Endothelial cell of umbilical vein (primary cell): Measurements from ENCODE around the gene STON2. TPM values are rescaled to one million over a fixed set of nuclear protein-coding genes. Genes with fewer than 3 reads are reported as not detected.

ENCODE experiments used
- BruUV-seq: library from RNA; stranded (reverse); fragments of 400-500 nt; replicated peaks from 2 replicates; lab custom pipeline; 2021; lab: Mats Ljungman, UMichigan
- CTCF ChIA-PET: fragments of 300-600, 350-600 bp; sonication (Branson Sonifier 250); formaldehyde crosslinking; loops from one replicate; lab custom pipeline; 2021; ENCODE audit warnings: antibody characterized with exemption, inconsistent platforms; lab: Charles Lee
- POLR2A ChIA-PET: fragments of 300-600, 350-600 bp; sonication (Branson Sonifier 250); formaldehyde crosslinking; loops from one replicate; lab custom pipeline; 2021; ENCODE audit warnings: antibody characterized with exemption, inconsistent platforms; lab: Charles Lee
- DNase-seq: peaks from one replicate; pipeline ENCODE4 v3.0.0-alpha.2; 2011; ENCODE audit warnings: low read depth, low spot score
- FAIRE-seq: peaks from 2 replicates; lab custom pipeline; 2011; peaks lifted over from hg19 to GRCh38; lab: Jason Lieb, UNC
- H2AFZ ChIP-seq: 2 replicates; pipeline ENCODE4 v1.6.0; 2012; ENCODE audit warnings: low read depth, low read length, control low read depth, inconsistent platforms
- H3K27ac ChIP-seq: 2 replicates; pipeline ENCODE4 v1.5.1; 2011; ENCODE audit warnings: low read depth, mild to moderate bottlenecking, control low read depth, low read length, moderate library complexity; ENCODE audit not compliant: insufficient read depth
- H3K27me3 ChIP-seq, 2 experiments: 2 replicates each; pipeline versions ENCODE4 v1.6.0 to v1.6.1; 2011; ENCODE audit warnings: low read length in 2 of 2, mixed read lengths in 1 of 2; ENCODE audit not compliant: control insufficient read depth in 2 of 2, insufficient read depth in 2 of 2
- H3K36me3 ChIP-seq, 2 experiments: 2 replicates in 1 of 2; 3 replicates in 1 of 2; pipeline ENCODE4 v1.5.1; 2011; ENCODE audit warnings: low read length in 2 of 2, mild to moderate bottlenecking in 1 of 2, moderate library complexity in 1 of 2; ENCODE audit not compliant: control insufficient read depth in 2 of 2, insufficient read depth in 2 of 2; ENCODE audit errors: extremely low read depth in 1 of 2
- H3K4me1 ChIP-seq: 3 replicates; pipeline ENCODE4 v1.5.1; 2011; ENCODE audit warnings: mild to moderate bottlenecking, low read length; ENCODE audit not compliant: control insufficient read depth, insufficient read depth; ENCODE audit errors: extremely low read depth
- H3K4me2 ChIP-seq: 2 replicates; pipeline ENCODE4 v1.6.1; 2011; ENCODE audit warnings: low read length, control low read depth, mixed read lengths; ENCODE audit not compliant: insufficient read depth
- H3K4me3 ChIP-seq, 3 experiments: fragments of 200-600 bp in 1 of 3; sonication (generic), shearing (Covaris generic) in 1 of 3; replicated peaks in 1 of 3; 2 replicates each; pipeline ENCODE4 v1.5.1; 2011 to 2016; ENCODE audit warnings: control low read depth in 3 of 3, low read length in 3 of 3, mild to moderate bottlenecking in 2 of 3, inconsistent platforms in 1 of 3, low read depth in 1 of 3, moderate library complexity in 1 of 3; ENCODE audit not compliant: insufficient read depth in 1 of 3
- H3K79me2 ChIP-seq: 2 replicates; pipeline ENCODE4 v1.6.0; 2012; ENCODE audit warnings: low read length, inconsistent platforms; ENCODE audit not compliant: control insufficient read depth, insufficient read depth
- H3K9ac ChIP-seq: replicated peaks from 2 replicates; pipeline ENCODE3; 2011; ENCODE audit warnings: low read length, control low read depth; ENCODE audit not compliant: insufficient read depth; ENCODE audit errors: extremely low read depth
- H3K9me1 ChIP-seq: replicated peaks from 3 replicates; pipeline ENCODE4 v1.6.0; 2011; ENCODE audit warnings: mild to moderate bottlenecking, low read length; ENCODE audit not compliant: control insufficient read depth, insufficient read depth; ENCODE audit errors: extremely low read depth
- H3K9me3 ChIP-seq: replicated peaks from 2 replicates; pipeline ENCODE4 v1.5.1; 2012; ENCODE audit warnings: low read length, inconsistent platforms; ENCODE audit not compliant: control insufficient read depth, insufficient read depth
- H4K20me1 ChIP-seq: replicated peaks from 2 replicates; pipeline ENCODE3; 2011; ENCODE audit warnings: mild to moderate bottlenecking, low read length; ENCODE audit not compliant: control insufficient read depth, insufficient read depth; ENCODE audit errors: extremely low read depth
- CTCF ChIP-seq, 2 donors: IDR thresholded peaks; 1 replicate in 1 of 2; 2 replicates in 1 of 2; pipeline ENCODE4 v1.5.1; 2011; ENCODE audit warnings: low read length in 2 of 2, mild to moderate bottlenecking in 2 of 2, moderate library complexity in 2 of 2, control low read depth in 1 of 2, inconsistent platforms in 1 of 2, low read depth in 1 of 2; ENCODE audit not compliant: insufficient read depth in 1 of 2; ENCODE audit errors: extremely low read depth in 1 of 2
- EZH2 ChIP-seq: IDR thresholded peaks from 2 replicates; pipeline ENCODE4 v1.6.1; 2012; ENCODE audit warnings: borderline replicate concordance, low read depth, mild to moderate bottlenecking, moderate library complexity, low read length, inconsistent platforms; ENCODE audit not compliant: severe bottlenecking
- FOS ChIP-seq: IDR thresholded peaks from 2 replicates; pipeline ENCODE4 v1.6.1; 2011; ENCODE audit warnings: mild to moderate bottlenecking, low read length, moderate library complexity, borderline replicate concordance; ENCODE audit not compliant: insufficient read depth
- GATA2 ChIP-seq: IDR thresholded peaks from 2 replicates; pipeline ENCODE4 v1.7.0; 2011; ENCODE audit warnings: low read depth, mild to moderate bottlenecking, moderate library complexity, mixed read lengths, low read length; ENCODE audit not compliant: insufficient read length, insufficient read depth
- JUN ChIP-seq: IDR thresholded peaks from 2 replicates; pipeline ENCODE4 v1.6.1; 2011; ENCODE audit warnings: borderline replicate concordance, low read depth; ENCODE audit not compliant: insufficient read length, insufficient read depth
- MYC ChIP-seq: IDR thresholded peaks from one replicate; pipeline ENCODE4 v1.6.1; 2011; ENCODE audit warnings: mild to moderate bottlenecking, low read depth, low read length
- POLR2A ChIP-seq: IDR thresholded peaks from 2 replicates; pipeline ENCODE4 v1.6.1; 2012; ENCODE audit warnings: low read depth, mild to moderate bottlenecking, control low read depth, low read length
- POLR2AphosphoS5 ChIP-seq: IDR thresholded peaks from 2 replicates; pipeline ENCODE4 v1.6.1; 2012; ENCODE audit warnings: low read depth, mild to moderate bottlenecking, control low read depth, low read length, moderate library complexity; ENCODE audit not compliant: insufficient read depth
- dilution Hi-C: fragments of 300-500 bp; cut with MboI; formaldehyde crosslinking; loops from one replicate; pipeline ENCODE4 v1.15.0; 2019; ENCODE audit warnings: low sequenced_read_pairs; ENCODE audit not compliant: extremely low pct_ligation_motif_present
- intact Hi-C: fragments of 100-400 bp; cut with micrococcal nuclease; formaldehyde crosslinking; loops from one replicate; pipeline ENCODE4 v1.10.0; 2022
- polyA plus RNA-seq, 4 experiments: library from polyadenylated mRNA; depleted of rRNA in 3 of 4; stranded (reverse) in 3 of 4; unstranded in 1 of 4; fragments of >200 nt; gene quantifications; 2 replicates each; pipeline versions ENCODE4 v1.2.1 to v1.2.3, GENCODE V29; 2011 to 2012; ENCODE audit warnings: missing spikeins in 1 of 4
- total RNA-seq: library from RNA; stranded (reverse); gene quantifications from 2 replicates; pipeline ENCODE4 v1.2.3, GENCODE V29; 2021
- TF ChIP-seq, protein P1 (sequence below): IDR thresholded peaks from 2 replicates; pipeline ENCODE4 v1.6.1; 2011; ENCODE audit not compliant: insufficient read depth, insufficient read length

The STON2 gene
- total and polyA plus RNA-seq, 2 donors (not counting 3 experiments of a cell fraction or from before 2014, with no cell fraction given), result not detected

DNA sequence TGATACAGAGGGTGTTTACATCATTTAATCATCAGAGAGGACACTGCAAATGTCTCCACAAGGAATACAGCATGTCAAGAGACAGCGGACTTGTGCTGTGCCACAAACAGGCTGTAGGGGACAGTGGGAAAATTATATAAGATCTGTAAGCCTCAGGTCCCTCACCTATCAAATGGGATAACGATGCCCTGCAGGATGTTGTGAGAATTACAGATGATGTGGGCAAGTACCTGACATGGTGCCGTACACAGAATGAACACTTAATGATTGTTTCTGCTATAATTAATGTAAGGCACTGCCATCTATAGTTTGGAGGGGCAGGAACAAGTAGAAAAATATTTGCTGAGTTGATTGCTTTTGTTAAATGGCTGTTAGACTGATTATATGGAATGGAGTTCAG is 97.5 kb downstream of the STON2 start:
- H2AFZ ChIP-seq, result no peak overlapping the region
- CTCF ChIA-PET, result no interaction called here
- H3K4me3 ChIP-seq, result no peak overlapping the region
- no peaks in the 10 kb centered on the region for H3K79me2 ChIP-seq
- no peaks in the 10 kb centered on the region for H3K9me1 ChIP-seq
- POLR2A ChIA-PET, result no interaction called here
- no peaks in the 10 kb centered on the region for H3K9me3 ChIP-seq
- no peaks in the 10 kb centered on the region for H3K36me3 ChIP-seq
- DNase-seq (no peak), FAIRE-seq (no peak)
- H4K20me1 ChIP-seq, result no peaks in the 10 kb centered on the region
- TF ChIP-seq FOS (no peak), POLR2A (no peak)
- no peak overlapping the region for H3K9ac ChIP-seq
- dilution Hi-C loops, result no loop called here
- H3K27ac ChIP-seq, result no peak overlapping the region
- no peaks in the 10 kb centered on the region for H3K27me3 ChIP-seq
- H3K4me1 ChIP-seq, result no peaks in the 10 kb centered on the region
- H3K4me2 ChIP-seq, result no peak overlapping the region
- intact Hi-C loops, result no loop called here
- BruUV-seq, result no TSS peak

DNA sequence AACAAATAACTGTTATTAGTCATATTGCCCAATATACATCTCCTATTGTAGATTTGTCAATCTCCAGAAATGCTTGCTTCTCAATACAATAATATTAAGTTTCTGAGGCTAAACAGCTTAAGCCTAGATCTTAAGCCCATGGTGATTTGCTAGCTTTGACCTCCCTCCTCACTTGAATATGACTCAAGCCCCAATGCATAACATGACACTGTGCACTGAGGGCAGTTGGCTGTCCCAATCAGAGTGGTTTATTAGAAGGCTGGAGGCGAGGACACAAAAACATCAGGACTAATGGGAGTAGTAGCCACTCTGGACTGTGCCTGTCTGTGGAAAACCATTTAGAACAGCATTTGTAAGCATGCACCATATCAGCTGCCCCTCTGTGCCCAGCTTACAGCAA is 98.3 kb downstream of the STON2 start:
- Histone ChIP-seq H2AFZ (no peak overlapping the region), H3K27ac (no peak overlapping the region), H3K4me2 (no peak overlapping the region), H3K9me1 (no peaks in the 10 kb centered on the region), H3K27me3 (no peaks in the 10 kb centered on the region), H3K4me3 (no peak overlapping the region), H4K20me1 (no peaks in the 10 kb centered on the region), H3K4me1 (no peaks in the 10 kb centered on the region), H3K9me3 (no peaks in the 10 kb centered on the region), H3K9ac (no peak overlapping the region), H3K36me3 (no peaks in the 10 kb centered on the region), H3K79me2 (no peaks in the 10 kb centered on the region)
- no peak for DNase-seq
- dilution Hi-C loops, result no loop called here
- CTCF ChIA-PET, result no interaction called here
- no TSS peak for BruUV-seq
- POLR2A ChIA-PET, result no interaction called here
- TF ChIP-seq JUN (no peak), POLR2AphosphoS5 (no peak), MYC (no peak), GATA2 (no peak), POLR2A (no peak), FOS (no peak), EZH2 (no peak), CTCF (IDR thresholded peaks at IDR 0.05; ENCODE audit: extremely low read depth in 1 of 2, insufficient read depth in 1 of 2, low read depth in 1 of 2, low read length in 2 of 2) (no peak)
- TF ChIP-seq, protein P1, sequence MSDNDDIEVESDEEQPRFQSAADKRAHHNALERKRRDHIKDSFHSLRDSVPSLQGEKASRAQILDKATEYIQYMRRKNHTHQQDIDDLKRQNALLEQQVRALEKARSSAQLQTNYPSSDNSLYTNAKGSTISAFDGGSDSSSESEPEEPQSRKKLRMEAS, result no peak
- FAIRE-seq, result no peak
- intact Hi-C loops, result no loop called here
